ENCODE measurements around the gene CD101. TPM values are rescaled to one million over a fixed set of nuclear protein-coding genes. Genes with fewer than 3 reads are reported as not detected.

The CD101 gene
- total and polyA plus RNA-seq, 2 of the 8 experiments (the other 6 are each of a cell fraction or from before 2014, with no cell fraction given), result 1.1 to 1.2 TPM

DNA sequence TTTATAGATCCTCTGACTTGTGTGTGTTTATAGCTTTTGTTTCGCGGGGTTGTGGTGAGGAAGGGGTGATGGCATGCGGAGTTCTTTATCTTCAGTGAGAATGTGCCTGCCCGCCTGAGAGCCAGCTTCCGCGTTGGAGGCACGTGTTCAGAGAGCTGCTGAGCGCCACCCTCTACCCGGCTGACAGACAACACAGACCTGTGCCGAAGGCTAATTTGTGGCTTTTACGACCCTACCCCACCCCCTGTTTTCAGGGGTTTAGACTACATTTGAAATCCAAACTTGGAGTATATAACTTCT, 14.4 kb upstream of the CD101 start:
- FAIRE-seq, result no peak
- Histone ChIP-seq H3K56ac (replicated peaks; ENCODE audit: insufficient read length, low read depth, low read length) (no peak overlapping the region), H2AFZ (ENCODE audit: low read length) (no peak overlapping the region), H2BK15ac (ENCODE audit: low read length) (no peak overlapping the region), H3K79me2 (ENCODE audit: control insufficient read depth in 1 of 2, insufficient read depth in 2 of 2, low read length in 2 of 2) (no peaks in the 10 kb centered on the region), H2BK20ac (ENCODE audit: low read length) (no peak overlapping the region), H4K91ac (replicated peaks; ENCODE audit: insufficient read length, low read length) (no peak overlapping the region), H3K14ac (ENCODE audit: insufficient read length) (no peak overlapping the region), H2BK5ac (ENCODE audit: low read depth, low read length) (0 out of 2 replicates have a peak overlapping the region, but pooled peaks have one; percentile 11), H3K23ac (ENCODE audit: insufficient read length) (no peak overlapping the region), H3K4me1 (replicated peaks in 1 of 4; ENCODE audit: control insufficient read depth in 3 of 4, insufficient read depth in 4 of 4, low read length in 3 of 4) (peaks cover 0 to 12% (median 3%) of the 10 kb centered on the region in 4 experiments; a peak in 3 of 7 replicates), H4K20me1 (replicated peaks in 1 of 2; ENCODE audit: control insufficient read depth in 1 of 2, insufficient read depth in 2 of 2, low read length in 2 of 2) (peaks cover 0 to 1% of the 10 kb centered on the region in 2 experiments), H3K9me3 (ENCODE audit: insufficient read depth in 2 of 2, low read depth in 1 of 2, low read length in 1 of 2) (0 out of 4 replicates have a peak, but pooled peaks cover 0 to 2% of the 10 kb centered on the region in 2 experiments), H3K4ac (replicated peaks; ENCODE audit: insufficient read length, low read depth, low read length) (no peak overlapping the region), H3K9ac (replicated peaks in 1 of 4; ENCODE audit: extremely low read depth in 1 of 4, low read depth in 3 of 4, low read length in 3 of 4) (no peak overlapping the region), H3K27ac (ENCODE audit: low read depth, low read length) (no peak overlapping the region), H3K18ac (ENCODE audit: extremely low read depth, low read length) (no peak overlapping the region), H4K8ac (ENCODE audit: extremely low read depth, insufficient read depth, low read length) (no peak overlapping the region), H2AK5ac (ENCODE audit: low read depth, low read length) (no peak overlapping the region), H3K27me3 (replicated peaks in 1 of 4; ENCODE audit: control insufficient read depth in 3 of 4, extremely low read depth in 1 of 4, insufficient read depth in 3 of 4, low read length in 3 of 4) (no peaks in the 10 kb centered on the region), H3K4me2 (ENCODE audit: insufficient read depth in 1 of 2, low read depth in 2 of 2, low read length in 2 of 2) (no peak overlapping the region), H3K36me3 (ENCODE audit: control insufficient read depth in 2 of 4, insufficient read depth in 4 of 4, low read length in 3 of 4) (peaks cover 0 to 4% (median under 1%) of the 10 kb centered on the region in 4 experiments; a peak in 2 of 8 replicates), H2BK12ac (ENCODE audit: low read depth, low read length) (no peak overlapping the region), H3K4me3 (ENCODE audit: extremely low read depth in 1 of 4, insufficient read depth in 2 of 4, low read depth in 3 of 4, low read length in 4 of 4) (no peak overlapping the region), H2BK120ac (replicated peaks; ENCODE audit: low read depth, low read length) (no peak overlapping the region), H3K23me2 (ENCODE audit: low read depth, low read length) (no peaks in the 10 kb centered on the region), H3K79me1 (ENCODE audit: low read depth, low read length) (no peaks in the 10 kb centered on the region), H4K5ac (ENCODE audit: insufficient read length, low read depth, low read length) (no peak overlapping the region)
- ChIA-PET CTCF (ENCODE audit: partially characterized antibody) (interaction anchor here (0.6 kb wide), 1 partner anchor 80 kb away, joined by 3 read pairs; no protein-coding TSS in a partner anchor), POLR2A (ENCODE audit: partially characterized antibody) (interaction anchor here (1.3 to 1.4 kb wide), 2 partner anchors 9 to 73 kb away, joined by 3 to 4 read pairs; partner anchors contain the start of gene TTF2)
- 91% methylated on average over 11 of the region's 11 CpGs; no CpG with 5 or more reads in 1 of the 2 experiments for WGBS, 2 experiments (ENCODE audit: extremely low coverage in 1 of 2, insufficient coverage in 1 of 2, insufficient read length in 1 of 2, insufficient replicate concordance in 2 of 2, low coverage in 1 of 2, low lambda C conversion rate in 2 of 2, missing lambda C conversion rate in 1 of 2)
- no peak for DNase-seq (ENCODE audit: low read depth in 1 of 2, low spot score in 2 of 2)
- no peak for TF ChIP-seq JUND (IDR thresholded peaks at IDR 0.05; ENCODE audit: low read length)
- no peak for TF ChIP-seq EGR1 (IDR thresholded peaks at IDR 0.05; ENCODE audit: borderline replicate concordance, low read depth, low read length)
- no peak for TF ChIP-seq KDM5A (IDR thresholded peaks at IDR 0.05; ENCODE audit: low read length)
- no peak for TF ChIP-seq TEAD4 (IDR thresholded peaks at IDR 0.05; ENCODE audit: low read depth, low read length)
- TF ChIP-seq RFX5 (IDR thresholded peaks at IDR 0.05; ENCODE audit: borderline replicate concordance, low read depth, low read length), result no peak
- TF ChIP-seq NANOG (IDR thresholded peaks at IDR 0.05; ENCODE audit: insufficient read depth, low read depth, low read length, poor library complexity, severe bottlenecking), result no peak
- no peak for TF ChIP-seq CREB1 (IDR thresholded peaks at IDR 0.05)
- TF ChIP-seq TAF7 (optimal IDR thresholded peaks at IDR 0.05; ENCODE audit: borderline replicate concordance, low read depth, low read length), result no peak
- TF ChIP-seq, protein P1, sequence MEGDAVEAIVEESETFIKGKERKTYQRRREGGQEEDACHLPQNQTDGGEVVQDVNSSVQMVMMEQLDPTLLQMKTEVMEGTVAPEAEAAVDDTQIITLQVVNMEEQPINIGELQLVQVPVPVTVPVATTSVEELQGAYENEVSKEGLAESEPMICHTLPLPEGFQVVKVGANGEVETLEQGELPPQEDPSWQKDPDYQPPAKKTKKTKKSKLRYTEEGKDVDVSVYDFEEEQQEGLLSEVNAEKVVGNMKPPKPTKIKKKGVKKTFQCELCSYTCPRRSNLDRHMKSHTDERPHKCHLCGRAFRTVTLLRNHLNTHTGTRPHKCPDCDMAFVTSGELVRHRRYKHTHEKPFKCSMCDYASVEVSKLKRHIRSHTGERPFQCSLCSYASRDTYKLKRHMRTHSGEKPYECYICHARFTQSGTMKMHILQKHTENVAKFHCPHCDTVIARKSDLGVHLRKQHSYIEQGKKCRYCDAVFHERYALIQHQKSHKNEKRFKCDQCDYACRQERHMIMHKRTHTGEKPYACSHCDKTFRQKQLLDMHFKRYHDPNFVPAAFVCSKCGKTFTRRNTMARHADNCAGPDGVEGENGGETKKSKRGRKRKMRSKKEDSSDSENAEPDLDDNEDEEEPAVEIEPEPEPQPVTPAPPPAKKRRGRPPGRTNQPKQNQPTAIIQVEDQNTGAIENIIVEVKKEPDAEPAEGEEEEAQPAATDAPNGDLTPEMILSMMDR (IDR thresholded peaks at IDR 0.05; ENCODE audit: control extremely low read depth in 1 of 3, insufficient read depth in 1 of 3, low read depth in 1 of 3, low read length in 3 of 3), result no peak
- TF ChIP-seq SP1 (IDR thresholded peaks at IDR 0.05; ENCODE audit: low read depth, low read length), result no peak
- TF ChIP-seq CEBPB (IDR thresholded peaks at IDR 0.05; ENCODE audit: low read depth, low read length), result no peak
- no peak for TF ChIP-seq SIN3A (conservative IDR thresholded peaks at IDR 0.05 in 1 of 2, IDR thresholded peaks at IDR 0.05 in 1 of 2; ENCODE audit: low read depth in 1 of 2, low read length in 2 of 2)
